GM12873 (cell line): ENCODE data around the gene POLR2C.

Source experiments
- CTCF ChIP-seq: IDR thresholded peaks from 2 replicates; pipeline ENCODE4 v1.5.1; 2012; ENCODE audit warnings: low read depth, mild to moderate bottlenecking, moderate library complexity, low read length, control low read depth; ENCODE audit not compliant: insufficient read depth; ENCODE audit errors: missing control alignments

Gene POLR2C

GRCh38 chr16:57424583-57424982 lies 37.9 kb upstream of the POLR2C start:
- TF ChIP-seq CTCF = no peak

DNA sequence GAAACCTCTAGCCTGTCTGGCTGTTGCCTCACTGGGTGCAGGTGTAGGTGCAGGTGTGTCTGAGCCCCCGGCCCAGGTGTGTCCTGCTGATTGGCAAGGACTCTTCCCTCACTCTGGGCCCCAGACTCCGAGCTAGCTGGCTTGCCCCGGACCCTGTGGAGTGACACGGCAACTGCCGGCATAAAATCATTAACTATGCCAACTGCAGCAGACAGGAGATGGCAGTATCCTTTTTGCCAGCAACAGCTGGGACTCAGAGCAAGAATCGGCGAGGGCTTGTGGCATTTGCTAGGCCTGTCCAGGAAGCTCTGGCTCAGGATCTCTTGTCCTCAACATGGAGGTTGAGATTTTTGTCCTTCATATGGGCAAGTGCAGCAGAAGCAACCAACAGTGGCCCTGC lies 36.1 kb upstream of the POLR2C start:
- no peak for TF ChIP-seq CTCF

GRCh38 chr16:57427307-57427706 lies 35.2 kb upstream of the POLR2C start:
- no peak for TF ChIP-seq CTCF

DNA sequence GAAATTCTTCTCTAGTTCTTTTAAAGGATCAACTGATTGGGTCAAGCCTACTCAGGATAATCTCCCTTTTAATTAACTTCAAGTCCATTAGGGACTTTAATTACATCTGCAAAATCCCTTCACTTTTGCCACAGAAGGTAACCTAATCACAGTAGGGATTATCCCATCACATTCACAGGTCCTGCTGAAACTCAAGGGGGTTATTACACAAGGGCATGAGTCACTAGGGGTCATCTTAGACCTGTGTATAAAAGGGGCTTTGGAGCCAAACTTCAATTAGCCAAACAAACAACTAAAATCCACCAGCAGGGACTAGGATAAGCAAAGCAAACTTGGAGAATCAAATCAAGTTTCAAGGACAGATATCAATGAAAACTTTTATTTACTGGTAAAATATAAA lies 34.7 kb upstream of the POLR2C start:
- TF ChIP-seq CTCF = no peak

DNA sequence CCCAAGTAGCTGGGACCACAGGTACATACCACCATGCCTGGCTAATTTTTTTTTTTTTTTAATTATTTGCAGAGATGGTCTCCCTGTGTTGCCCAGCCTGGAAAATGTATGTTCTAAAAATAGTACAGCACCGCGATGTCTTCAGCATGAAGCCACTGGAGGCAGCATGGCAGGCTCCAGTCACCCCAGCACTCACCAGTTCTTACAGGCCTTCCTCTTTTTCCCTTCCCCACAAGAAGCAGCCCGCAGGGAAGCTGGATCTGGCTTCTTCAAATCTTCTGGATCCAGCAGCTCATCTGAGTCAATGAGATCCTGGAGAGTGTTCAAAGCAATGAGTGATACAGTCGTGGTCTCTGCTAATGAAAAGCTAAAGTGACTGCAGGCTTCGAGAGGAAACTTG lies 31.5 kb upstream of the POLR2C start:
- TF ChIP-seq CTCF = no peak

DNA sequence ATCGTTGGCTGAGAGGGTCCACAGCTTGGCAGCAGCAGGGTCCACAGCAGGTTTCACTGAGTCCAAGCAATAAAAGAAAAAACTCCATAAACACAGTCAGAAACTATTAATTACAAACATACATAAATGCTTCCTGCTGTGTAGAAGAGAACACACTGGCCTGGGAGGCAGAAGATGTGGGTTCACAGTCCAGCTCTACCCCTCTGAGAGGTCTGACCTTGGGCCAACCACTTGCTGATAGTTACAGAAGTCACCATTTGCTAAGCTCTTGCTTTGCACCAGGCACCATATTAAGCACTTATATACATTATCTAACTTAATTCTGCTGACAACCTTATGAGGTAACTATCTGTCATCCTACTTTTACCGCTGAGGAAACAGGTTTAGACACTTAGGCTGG lies 30.0 kb upstream of the POLR2C start:
- no peak for TF ChIP-seq CTCF

DNA sequence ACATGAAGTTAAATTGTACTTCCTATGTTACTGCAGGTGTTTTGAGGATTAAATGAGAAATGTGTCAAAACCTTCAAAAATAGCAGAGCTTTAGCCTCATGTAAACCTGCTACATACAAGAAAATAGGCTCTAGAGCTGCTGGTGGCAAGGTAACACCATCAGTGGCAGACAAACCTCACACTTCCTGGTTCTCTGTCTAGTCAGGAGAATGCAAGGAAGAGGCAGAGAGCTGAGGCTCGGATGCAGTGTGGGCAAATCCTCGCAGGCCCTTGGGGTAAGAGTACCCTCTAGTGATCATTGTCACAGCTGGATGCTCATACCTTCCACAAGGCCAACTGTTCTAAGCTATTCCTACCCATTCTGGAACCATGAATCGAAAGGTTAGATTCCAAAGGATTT lies 29.5 kb upstream of the POLR2C start:
- TF ChIP-seq CTCF = no peak

DNA sequence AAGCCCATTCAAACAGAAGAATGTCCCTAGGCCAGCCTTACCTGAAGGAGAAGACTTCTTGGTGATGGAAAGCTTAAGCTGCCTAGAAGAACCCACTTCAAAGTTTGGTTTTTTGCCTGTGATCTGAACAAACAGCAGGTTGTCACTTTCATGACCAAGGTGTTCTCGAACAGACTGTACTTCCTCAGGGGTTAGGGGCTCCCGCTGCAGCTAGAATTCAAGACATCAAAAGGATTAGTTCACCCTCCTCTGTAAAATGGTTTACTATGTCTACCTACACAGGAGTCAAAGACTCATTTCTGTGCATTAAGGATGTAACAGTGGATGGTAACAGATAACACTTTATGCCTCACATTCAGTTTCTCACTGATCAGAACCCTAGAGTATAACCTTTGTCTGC lies 28.5 kb upstream of the POLR2C start:
- no peak for TF ChIP-seq CTCF
